DND-41 (cell line): Measurements from ENCODE around the gene PHF2.

Experiments used
- EZH2 ChIP-seq: IDR thresholded peaks from 3 replicates; pipeline ENCODE4 v1.6.1; 2012; ENCODE audit warnings: borderline replicate concordance, low read depth, mild to moderate bottlenecking, moderate library complexity, low read length, inconsistent platforms; ENCODE audit not compliant: severe bottlenecking
- TF ChIP-seq, protein P1 (sequence below): IDR thresholded peaks from 2 replicates; pipeline ENCODE4 v1.5.1; 2012; ENCODE audit warnings: borderline replicate concordance, low read length, moderate library complexity, mild to moderate bottlenecking; ENCODE audit not compliant: poor library complexity, severe bottlenecking; ENCODE audit errors: extremely low read depth

DNA sequence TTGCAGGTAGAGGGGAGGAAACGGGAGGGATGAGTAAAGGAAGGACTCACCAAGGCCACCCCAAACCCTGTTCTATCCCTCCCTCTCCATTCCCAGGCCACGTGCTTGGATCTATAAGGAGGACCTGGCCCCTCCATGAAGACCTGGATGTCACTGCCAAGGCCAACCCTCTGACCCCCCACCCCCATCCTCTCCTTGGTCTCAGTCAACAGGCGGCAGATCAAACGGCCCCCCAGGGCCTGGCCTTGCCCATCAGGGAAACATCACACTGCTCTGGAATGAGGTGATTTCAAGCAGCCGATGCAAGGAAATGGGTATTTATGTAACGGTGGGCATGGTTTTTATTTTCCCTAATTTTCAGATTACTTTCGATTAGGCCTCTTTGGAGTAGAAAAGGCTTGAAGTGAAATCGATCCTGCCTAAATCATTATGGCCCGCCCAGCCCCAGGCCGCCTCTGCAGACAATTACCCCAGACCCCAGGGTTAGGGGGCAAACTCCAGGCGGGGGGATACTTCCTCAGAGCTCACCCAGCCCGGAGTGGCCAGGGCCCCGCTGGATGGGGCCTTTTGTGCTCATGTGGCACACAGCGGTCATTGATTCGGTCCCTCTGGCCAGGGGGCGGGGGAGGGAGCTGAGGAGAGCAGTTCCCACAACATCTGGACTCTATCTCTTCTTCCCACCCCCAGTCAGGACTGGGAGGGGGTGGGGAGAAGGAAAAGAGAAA lies 125.3 kb downstream of the PHF2 start:
- TF ChIP-seq, protein P1, sequence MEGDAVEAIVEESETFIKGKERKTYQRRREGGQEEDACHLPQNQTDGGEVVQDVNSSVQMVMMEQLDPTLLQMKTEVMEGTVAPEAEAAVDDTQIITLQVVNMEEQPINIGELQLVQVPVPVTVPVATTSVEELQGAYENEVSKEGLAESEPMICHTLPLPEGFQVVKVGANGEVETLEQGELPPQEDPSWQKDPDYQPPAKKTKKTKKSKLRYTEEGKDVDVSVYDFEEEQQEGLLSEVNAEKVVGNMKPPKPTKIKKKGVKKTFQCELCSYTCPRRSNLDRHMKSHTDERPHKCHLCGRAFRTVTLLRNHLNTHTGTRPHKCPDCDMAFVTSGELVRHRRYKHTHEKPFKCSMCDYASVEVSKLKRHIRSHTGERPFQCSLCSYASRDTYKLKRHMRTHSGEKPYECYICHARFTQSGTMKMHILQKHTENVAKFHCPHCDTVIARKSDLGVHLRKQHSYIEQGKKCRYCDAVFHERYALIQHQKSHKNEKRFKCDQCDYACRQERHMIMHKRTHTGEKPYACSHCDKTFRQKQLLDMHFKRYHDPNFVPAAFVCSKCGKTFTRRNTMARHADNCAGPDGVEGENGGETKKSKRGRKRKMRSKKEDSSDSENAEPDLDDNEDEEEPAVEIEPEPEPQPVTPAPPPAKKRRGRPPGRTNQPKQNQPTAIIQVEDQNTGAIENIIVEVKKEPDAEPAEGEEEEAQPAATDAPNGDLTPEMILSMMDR = no peak
- TF ChIP-seq EZH2 = no peak
